HG03520 (cell line): ENCODE results near the gene GAST.

Experiments used
- ATAC-seq: cut with Tn5 transposase; IDR thresholded peaks from one replicate; pipeline ENCODE4 v1.9.1; 2021; ENCODE audit warnings: mild to moderate bottlenecking, moderate library complexity; ENCODE audit not compliant: unreplicated experiment

Gene GAST

DNA sequence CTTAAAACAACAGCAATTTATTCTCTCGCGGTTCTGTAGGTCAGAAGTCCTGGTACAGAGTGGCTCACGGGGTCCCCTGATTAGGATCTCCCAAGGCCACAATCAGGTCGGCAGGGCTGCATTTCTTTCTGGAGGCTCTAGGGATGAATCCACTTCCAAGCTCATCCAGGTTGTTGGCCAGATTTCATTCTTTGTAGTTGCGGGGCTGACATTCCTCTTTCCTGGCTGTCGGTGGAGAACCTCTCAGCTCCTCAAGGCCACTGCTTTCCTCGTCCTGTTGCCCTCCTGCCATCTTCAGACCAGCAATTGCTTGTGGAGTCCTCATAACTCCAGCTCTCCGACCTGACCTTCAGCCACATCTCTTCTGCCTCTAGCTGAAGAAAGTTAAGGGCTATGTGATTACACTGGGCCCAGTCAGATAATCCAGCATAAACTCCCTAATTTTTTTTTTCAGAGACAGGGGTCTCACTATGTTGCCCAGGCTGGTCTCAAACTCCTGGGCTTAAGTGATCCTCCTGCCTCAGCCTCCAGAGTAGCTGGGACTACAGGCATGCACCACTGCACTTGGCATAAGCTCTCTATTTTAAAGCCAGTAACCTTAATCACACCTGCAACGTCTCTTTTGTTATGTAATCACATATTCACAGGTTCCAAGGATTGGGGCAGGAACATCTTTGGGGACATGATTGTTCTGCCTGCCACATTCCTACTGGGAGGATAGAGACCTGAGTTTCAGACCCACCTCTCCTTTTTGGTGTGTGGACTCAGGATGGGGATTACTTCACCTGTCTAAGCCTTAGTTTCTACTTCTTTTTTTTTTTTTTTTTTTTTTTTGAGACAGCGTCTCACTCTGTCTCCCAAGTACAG lies 4.1 kb upstream of the GAST start:
- ATAC-seq: no peak

DNA sequence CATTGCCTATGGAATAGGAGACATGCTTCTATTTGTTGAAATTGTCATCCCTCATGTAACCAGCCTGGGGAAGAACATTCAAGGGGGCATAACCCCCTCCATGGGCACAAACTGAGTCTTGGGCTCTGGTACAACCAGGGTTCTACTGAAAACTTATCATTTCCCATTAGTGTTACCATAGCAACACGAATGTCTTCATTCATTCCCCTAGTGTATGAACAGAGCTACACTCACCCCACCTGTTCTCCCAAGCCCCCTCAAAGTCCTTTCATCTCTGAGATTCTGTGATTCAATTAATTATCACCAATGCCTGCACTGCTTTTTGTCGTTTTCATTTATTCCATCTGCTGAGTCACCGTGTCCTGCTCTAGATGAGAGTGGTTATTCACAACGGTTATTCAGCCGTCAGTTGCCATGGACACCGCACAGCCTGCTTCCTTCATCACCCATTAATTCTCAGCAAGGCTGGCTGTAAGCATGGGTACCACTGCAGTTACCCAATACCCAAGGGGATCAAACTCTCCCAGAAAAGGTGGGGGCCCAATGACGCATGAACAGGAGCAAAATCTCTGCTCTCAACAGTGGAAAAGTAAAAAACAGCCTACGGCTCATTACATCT lies 1.6 kb upstream of the GAST start:
- no peak for ATAC-seq

DNA sequence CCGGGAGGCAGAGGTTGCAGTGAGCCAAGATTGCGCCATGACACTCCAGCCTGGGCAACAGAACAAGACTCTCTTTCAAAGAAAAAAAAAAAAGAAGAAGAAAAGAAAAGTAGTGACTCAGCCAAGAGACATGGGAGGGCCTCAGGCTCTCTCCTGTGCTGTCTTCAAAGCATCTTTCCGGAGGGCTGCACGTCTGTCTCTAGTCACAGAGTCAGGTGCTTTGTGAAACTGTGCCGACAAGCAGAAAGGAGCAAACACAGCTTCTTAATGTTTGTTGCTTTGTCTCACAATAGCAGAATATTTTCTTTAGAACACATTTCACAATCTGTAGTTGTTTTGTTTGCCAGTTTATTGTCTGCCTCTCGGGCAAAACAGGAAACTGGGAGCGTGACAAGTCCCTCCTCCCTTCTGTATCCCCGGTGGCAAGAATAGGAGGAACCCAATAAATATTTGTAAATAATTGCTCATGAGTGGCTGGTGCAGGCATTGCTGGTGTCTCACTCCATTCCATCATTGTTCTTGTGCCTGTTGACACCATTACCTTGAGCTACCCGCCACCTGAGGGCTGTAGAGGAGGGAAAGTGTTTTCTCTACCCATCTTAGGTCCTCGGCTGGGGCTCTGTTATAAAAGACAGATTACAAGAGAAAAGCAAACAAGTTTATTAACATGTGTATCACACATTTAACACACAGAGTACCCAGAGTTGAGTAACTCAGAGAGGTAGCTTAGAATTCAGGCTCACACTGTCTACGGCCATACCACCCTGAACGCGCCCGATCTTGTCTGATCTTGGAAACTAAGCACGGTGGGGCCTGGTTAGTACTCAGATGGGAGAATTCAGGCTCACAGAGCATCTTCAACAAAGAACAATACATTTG lies 5.5 kb downstream of the GAST start:
- ATAC-seq: no peak

DNA sequence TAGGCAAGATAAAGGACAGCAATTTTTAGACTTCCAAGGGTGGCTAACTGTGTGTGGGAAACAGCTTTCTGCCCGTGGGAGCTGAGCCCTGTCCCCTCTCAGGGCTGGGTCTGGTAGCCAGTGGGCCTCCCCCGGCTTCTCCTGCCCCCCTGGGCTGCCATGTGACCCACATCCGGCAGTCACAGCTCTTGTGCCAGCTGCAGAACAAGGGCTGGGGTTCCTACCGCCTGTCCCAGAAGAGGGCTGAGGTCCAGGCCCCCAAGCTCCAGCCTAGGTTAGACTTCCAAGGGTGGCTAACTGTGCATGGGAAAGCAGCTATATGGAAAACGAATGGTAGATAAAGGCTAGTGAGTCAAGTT lies 6.1 kb downstream of the GAST start:
- no peak for ATAC-seq

DNA sequence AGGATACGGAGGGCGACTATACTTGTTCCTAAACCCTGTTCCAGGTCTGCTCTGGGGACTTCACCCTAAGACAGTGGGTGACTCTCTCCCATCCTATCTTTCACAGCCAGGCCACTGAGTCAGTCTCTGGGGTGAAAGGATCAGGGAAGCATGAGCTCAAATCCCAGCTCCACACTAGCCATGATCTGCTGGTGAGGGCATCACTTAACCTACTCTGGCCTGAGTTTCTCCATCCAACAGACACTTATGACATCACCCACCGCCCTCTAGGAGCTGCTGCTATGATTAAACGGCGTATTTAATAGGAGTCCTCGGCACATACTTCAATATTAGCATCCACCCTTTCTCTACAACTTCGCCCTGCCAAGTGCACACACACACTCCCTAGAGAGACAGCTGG lies 10.1 kb downstream of the GAST start:
- no peak for ATAC-seq

DNA sequence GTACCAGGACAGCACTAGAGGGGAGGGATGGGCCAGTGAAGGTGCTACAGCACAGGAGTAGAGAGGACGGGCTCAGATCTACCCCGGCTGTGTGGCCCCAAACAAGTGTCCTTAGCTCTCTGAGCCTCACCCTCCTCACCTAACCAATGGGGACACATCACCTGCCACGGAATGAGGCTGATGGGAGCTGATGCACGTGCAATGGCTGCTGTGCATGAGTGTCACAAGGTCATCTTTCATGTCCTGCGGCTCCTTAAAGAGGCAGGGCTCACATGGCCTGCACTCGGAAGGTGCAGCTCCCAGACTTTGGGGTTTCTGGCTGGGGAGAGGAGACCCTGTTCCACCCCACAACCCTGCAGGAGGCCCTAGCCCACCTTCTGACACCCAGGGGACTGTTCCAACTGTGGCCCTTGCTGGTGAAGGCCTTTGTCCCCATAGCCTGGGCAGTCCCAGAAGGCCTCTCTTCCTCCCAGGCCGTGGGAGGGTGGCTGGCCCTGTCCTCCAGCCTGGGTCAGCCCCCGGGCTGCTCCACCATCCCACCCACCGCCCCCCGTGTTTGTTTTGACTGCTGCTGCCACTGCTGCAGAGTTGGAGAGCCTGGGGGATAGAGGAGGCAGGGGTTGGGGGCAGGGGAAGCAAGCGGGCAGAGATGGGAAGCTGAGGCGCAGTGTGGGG lies 11.8 kb downstream of the GAST start:
- no peak for ATAC-seq

DNA sequence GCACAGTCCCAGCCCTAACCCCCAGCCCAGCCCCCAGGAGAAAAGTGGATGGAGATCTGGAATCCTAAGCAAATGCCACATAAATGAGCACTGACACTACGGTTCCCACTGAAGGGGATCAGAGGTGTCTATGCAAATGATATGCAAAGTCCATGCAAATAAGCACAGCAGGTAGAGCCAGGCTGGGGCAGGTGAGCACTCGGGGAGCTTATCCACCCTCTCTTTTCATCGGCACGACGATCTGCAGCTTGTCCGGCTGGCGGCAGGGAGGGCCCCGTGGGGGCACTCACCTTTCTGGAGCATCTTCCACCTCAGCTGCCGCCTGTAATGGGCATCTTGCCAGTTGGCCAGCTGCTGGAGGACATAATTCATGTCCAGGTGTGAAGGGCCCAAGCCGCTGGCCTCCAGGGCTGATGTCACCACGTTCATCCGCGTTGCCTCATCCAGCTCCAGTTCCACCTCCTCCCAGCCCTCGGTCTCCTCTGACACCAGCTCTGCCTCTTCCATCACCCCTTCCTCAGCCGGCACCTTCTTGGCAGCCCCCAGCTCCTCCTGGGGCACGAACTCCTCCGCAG lies 12.4 kb downstream of the GAST start:
- no peak for ATAC-seq

DNA sequence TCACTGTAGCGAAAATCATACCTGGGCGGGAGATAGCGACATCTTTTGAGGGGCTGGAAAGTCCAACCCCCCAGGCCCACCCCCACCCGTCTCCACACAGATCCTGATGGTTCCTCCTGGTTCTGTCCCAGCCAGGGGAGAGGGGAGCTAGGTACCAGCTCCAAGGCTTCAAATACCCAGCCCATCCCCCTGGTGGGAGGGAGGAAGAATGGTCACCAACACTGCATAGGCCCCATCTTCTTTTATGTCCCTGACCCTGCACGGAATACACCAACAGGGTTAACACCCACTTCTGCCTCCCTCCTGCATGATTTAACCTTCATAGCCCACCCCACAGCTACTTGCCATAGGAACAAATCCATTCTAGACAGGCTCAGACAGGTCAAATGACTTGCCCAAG lies 13.0 kb downstream of the GAST start:
- ATAC-seq: no peak

DNA sequence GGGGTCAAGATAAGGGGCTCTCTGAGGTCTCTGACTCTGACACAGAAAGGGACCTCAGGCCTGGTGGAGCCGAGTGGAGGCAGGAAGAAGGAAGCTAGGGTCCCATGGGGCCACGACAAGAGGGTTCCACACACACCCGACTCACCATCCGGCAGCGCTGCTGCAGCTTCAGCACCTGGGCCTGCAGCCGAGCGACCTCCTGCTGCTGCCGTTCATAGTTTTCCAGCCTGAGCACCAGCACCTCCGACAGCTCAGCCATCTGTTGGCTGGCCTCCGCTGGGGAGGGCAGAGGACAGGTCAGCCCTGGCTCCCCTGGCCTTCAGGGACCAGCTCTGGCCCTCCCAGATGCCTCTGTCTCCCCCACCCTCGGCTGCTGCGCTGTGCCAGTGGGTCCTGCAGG lies 15.9 kb downstream of the GAST start:
- ATAC-seq: no peak

DNA sequence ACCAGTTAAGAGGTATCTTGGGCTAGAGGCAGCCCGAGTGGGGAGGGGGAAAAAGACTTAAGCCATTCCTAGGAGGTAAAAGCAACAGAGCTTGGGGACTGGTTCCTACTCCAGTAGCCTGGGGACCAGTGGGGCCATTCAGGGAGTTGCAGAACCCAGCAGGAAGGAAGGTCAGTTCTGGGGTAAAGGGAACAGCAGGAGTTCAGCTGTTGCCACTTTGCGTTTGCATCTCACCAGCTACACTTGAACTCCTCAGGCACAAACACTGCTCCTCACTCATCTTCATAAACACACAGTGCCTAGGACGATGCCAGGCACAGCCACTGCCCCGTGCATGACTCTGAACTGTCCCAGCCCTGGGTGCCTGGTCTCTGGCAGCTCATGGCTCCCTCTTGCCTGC lies 18.3 kb downstream of the GAST start:
- no peak for ATAC-seq

DNA sequence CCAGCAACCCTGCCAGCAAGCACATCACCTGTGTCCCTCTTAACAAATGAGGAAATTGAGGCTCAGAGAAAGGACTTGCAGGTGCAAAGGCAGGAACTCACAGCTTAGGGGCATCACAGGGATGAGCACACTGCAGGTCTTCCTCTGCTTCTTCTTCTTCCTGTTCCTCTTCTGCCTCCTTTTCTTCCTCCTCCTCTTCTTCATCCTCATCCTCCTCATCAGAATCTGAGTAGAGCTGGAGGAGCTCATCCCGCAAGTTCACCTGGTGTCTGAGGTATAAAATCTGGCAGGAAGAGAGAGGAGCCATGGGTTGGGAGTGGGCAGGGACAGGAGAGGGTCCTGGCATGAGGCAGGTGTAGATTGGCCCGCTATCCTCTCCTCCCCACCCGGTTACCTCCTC lies 19.7 kb downstream of the GAST start:
- ATAC-seq: no peak

DNA sequence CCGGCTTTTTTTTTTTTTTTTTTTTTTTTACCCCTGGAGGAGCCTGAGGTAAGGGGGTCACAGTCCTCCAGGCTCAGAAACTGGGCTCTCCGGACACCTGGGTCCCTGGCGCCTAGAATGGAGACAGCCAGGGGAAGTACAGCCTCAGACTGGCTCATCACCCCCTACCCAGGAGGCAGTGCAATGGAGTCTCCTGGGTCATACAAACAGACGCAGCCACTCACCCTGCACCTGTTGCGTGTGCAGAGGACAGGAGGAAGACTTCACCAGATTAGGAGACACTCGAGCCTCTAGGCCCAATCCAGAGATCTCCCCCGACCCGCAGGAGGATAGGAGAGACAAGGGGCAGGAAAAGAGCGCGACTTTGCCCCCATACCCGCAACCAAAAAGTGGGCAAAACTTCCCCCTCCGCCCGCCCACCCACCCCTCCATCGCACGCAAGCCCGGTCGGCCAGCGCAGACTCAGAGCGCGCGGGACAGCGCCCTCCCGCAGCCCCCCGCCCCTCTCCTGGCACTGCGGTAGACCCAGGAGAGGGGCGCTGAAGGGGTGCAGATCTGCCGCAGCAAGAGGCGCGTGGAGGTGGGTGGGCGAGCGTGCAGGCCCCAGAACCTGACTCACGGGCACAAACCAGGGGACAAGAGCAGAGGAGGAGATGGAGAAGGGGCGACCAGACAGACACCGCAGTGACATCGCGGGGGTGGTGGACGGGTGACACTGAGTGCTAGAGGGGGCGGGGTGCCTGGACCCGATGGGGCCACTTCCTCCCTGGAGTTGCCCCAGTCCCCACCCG lies 21.4 kb downstream of the GAST start:
- ATAC-seq: no peak

DNA sequence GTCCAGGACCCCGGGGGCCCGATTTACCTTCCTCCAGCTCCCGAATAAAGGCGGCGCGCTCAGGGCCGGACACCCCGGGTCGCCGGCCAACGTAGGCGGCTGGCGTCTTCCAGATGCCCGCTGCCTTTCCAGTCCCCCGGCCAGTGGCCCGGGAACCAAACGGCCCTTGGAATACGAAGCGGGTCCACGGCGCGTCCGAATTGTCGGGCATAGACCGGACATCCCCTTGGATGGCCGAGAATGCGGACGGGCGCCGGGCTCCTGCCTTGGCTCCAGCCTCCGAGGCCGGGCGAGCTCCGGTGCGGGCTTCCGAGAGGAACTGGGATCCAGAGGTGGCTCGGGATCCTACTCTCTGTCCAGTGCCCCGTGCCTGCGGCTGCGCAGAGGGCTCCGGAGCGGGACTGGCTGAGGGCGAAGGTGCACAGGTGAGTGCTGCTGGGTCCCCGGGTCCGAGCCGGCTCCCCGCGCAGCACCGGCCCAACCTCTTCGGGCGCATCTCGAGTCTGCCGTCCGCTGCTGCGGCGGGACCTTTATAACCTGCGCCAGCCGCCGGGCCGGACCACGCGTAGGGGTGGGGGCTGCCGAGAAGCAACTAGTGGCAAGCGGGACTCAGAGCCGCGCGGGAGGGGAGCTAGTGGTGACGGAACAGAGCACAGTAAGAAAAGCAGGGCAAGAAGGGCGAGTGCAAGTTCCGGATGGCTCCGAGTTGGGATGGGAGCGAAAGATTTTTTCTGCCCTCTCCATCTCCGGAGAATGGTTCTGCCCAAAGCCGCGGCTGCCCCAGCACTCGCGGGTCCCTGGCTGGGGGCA lies 22.2 kb downstream of the GAST start, which contains the start of gene HAP1:
HAP1 (minus strand) TSS at position 505 of the 810 bp plus-strand sequence; CDS start at position 496, 9 bp downstream.
- no peak for ATAC-seq

DNA sequence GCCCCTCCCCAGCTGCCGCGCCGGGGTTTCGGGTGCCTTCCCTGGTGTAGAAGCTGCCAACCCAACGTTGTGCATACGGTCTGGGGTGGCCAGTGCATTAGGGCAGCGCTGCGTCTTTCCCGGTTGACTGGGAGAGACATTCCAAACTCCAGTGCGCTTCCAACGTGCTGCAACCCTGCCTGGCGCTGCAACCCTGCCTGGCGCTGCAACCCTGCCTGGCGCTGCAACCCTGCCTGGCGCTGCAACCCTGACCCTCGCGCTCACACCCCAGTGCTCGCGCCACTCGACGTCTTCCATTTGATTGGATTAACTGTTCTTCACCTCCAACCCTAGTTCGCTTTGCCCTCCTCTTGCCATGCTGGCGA lies 22.8 kb downstream of the GAST start:
- no peak for ATAC-seq

DNA sequence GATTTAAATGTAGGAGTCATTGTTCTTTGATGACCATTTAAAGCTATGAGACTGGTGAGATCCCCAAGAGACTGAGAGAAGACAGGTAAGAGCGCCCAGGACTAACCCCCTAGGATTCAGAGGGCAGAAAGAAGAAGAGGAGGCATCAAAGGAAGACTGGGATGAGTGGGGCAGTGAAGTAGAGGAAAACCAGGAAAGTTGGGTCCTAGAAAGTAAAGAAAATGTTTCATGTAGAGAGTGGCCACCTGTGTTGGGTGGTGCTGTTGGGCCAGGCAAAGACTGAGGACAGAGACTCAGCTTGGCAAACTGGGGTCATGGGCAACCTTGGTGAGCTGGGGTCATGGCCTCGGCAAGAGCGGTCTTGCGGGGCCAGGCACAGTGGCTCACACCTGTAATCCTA lies 23.6 kb downstream of the GAST start:
- ATAC-seq: no peak

DNA sequence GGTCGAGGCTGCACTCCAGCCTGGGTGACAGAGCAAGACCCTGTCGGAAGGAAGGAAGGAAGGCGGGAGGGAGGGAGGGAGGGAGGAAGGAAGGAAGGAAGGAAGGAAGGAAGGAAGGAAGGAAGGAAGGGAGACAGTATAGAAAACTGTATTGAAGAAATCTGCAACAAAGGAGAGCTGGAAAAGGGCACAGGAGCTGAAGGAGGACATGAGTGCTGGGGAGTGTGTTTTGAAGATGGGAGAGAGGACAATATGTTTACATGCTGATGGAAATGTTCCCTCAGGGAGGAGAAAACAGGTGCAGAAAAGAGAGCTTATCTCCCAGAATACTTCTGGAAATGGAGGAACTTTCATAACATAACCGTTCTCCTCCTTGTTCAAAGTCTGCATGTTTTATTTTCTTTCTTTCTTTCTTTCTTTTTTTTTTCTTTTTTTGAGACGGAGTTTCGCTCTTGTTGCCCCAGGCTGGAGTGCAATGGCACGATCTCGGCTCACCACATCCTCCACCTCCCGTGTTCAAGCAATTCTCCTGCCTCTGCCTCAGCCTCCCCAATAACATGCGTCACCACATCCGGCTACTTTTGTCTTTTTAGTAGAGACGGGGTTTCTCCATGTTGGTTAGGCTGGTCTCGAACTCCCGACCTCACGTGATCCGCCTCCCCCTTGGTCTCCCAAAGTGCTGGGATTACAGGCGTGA lies 25.0 kb downstream of the GAST start:
- ATAC-seq: no peak

DNA sequence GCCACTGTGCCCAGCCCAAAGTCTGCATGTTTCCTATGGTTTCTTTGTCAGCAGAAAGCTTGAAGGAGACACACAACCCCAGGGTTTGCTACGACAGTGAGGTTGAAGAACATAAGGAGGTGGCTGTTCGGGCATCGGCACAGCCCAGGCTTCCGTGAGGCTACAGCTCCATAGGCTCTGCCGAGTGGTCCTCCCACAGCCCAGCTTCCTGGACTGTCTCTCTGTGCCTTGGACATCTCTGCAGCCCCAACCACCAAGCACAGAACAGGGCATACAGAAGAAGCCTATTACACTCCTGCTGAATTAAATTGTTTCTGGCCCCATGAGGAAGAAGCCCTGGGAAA lies 25.5 kb downstream of the GAST start:
- no peak for ATAC-seq

DNA sequence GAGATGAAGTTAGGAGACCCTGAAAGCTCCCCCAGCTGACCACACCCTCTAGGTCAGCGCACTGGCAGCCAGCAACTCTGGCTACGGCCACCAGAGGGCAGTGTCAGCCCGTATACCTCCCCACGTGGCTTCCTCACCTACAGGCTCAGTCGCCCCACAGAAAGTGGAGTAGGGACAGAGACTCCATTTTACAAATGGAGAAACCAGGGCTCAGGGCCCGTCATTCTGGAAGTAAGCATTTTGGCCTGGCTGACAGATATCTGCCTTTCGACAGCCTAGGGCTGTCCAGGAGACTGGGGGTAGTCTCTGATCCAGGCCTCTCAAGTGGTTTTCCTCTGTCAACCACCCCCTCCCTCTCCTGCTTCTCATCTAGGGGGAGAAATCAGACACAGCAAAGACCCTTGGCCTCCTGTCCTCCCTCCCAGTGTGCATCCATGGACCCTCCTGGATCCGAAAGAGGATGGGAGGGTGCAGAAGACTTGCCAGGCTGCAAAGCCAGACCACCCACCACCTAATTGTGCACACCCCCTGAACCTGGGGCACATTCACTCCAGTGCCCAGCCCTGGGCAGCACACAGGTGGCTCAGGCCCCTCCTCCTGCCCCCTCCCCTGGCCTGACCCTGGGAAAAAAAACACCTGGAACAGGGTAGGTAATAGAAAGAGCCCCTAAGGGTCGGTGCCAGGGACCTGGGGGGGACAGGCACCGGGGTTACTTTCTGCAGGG lies 26.1 kb downstream of the GAST start:
- peak; percentile 53 for ATAC-seq
